HepG2 (cell line): ENCODE measurements around the gene JAZF1. TPM values are rescaled to one million over a fixed set of nuclear protein-coding genes. Genes with fewer than 3 reads are reported as not detected.
A peak's percentile ranks its signal among the peaks of the same experiment; 100 is the strongest.

Experiments used
- ATAC-seq: fragments of 200-7000 bp; cut with Tn5 transposase; 3 replicates; pipeline ENCODE4 v1.9.1; 2020; ENCODE audit warnings: mild to moderate bottlenecking, moderate library complexity
- BruUV-seq: library from RNA; stranded (reverse); fragments of 400-500 nt; replicated peaks from 2 replicates; lab custom pipeline; 2021; lab: Mats Ljungman, UMichigan
- CTCF ChIA-PET: fragments of 300-600 bp; formaldehyde crosslinking; extraction: SDS; loops from one replicate; lab custom pipeline; 2021; ENCODE audit warnings: low total read pairs, inconsistent platforms, low intra/inter-chr PET ratio; lab: Yijun Ruan, JAX
- POLR2A ChIA-PET: fragments of 350-600 bp; sonication (Branson Sonifier 250); formaldehyde crosslinking; loops from one replicate; lab custom pipeline; 2020; ENCODE audit warnings: antibody characterized with exemption, inconsistent platforms; lab: Yijun Ruan, JAX
- DNase-seq: peaks from one replicate; pipeline ENCODE4 v3.0.0-alpha.2; 2015; ENCODE audit warnings: low spot score
- FAIRE-seq: peaks from 3 replicates; lab custom pipeline; 2011; peaks lifted over from hg19 to GRCh38; lab: Jason Lieb, UNC
- H2AFZ ChIP-seq: one replicate; pipeline ENCODE4 v1.6.1; 2011; ENCODE audit warnings: low read length, inconsistent platforms
- H3K27ac ChIP-seq: fragments of 300-600 bp; 3 replicates; pipeline ENCODE4 v1.8.0; 2011; ENCODE audit warnings: mixed run types, mild to moderate bottlenecking, mixed read lengths, low read length, inconsistent platforms; ENCODE audit not compliant: insufficient read depth; ENCODE audit errors: extremely low read length
- H3K27me3 ChIP-seq, 2 experiments: fragments of 200-600 bp in 1 of 2; 2 replicates in 1 of 2; 3 replicates in 1 of 2; pipeline versions ENCODE4 v1.6.0 to v1.8.0; 2011; ENCODE audit warnings: low read length in 2 of 2, mild to moderate bottlenecking in 2 of 2, moderate library complexity in 2 of 2, inconsistent platforms in 1 of 2; ENCODE audit not compliant: insufficient read depth in 2 of 2, control insufficient read depth in 1 of 2
- H3K36me3 ChIP-seq, 2 experiments: fragments of 200-600 bp in 1 of 2; replicated peaks in 1 of 2; 2 replicates in 1 of 2; 3 replicates in 1 of 2; pipeline versions ENCODE4 v1.5.1 to v1.8.0; 2011; ENCODE audit warnings: low read length in 2 of 2, inconsistent platforms in 1 of 2; ENCODE audit not compliant: insufficient read depth in 2 of 2, control insufficient read depth in 1 of 2
- H3K4me1 ChIP-seq: 2 replicates; pipeline ENCODE4 v1.5.1; 2012; ENCODE audit warnings: low read length, inconsistent platforms; ENCODE audit not compliant: insufficient read depth
- H3K4me2 ChIP-seq: 2 replicates; pipeline ENCODE4 v1.6.0; 2011; ENCODE audit warnings: low read depth, low read length, inconsistent platforms
- H3K4me3 ChIP-seq, 3 experiments: fragments of 200-600 bp in 1 of 3; sonication (generic), shearing (Covaris generic) in 1 of 3; replicated peaks in 1 of 3; 2 replicates each; pipeline ENCODE4 v1.5.1; 2011 to 2016; ENCODE audit warnings: low read length in 3 of 3, inconsistent platforms in 2 of 3, low read depth in 2 of 3, mild to moderate bottlenecking in 2 of 3, control low read depth in 1 of 3, mixed read lengths in 1 of 3; ENCODE audit not compliant: insufficient read depth in 1 of 3
- H3K79me2 ChIP-seq: one replicate; pipeline ENCODE4 v1.6.1; 2011; ENCODE audit warnings: low read length, inconsistent platforms; ENCODE audit not compliant: insufficient read depth
- H3K9ac ChIP-seq: 2 replicates; pipeline ENCODE4 v1.6.0; 2011; ENCODE audit warnings: mild to moderate bottlenecking, low read depth, low read length, inconsistent platforms; ENCODE audit not compliant: insufficient read depth
- H3K9me3 ChIP-seq: 2 replicates; pipeline ENCODE4 v1.5.1; 2012; ENCODE audit warnings: mild to moderate bottlenecking, low read length
- H4K20me1 ChIP-seq: 2 replicates; pipeline ENCODE4 v1.6.0; 2011; ENCODE audit warnings: inconsistent platforms, mild to moderate bottlenecking, low read length, moderate library complexity; ENCODE audit not compliant: insufficient read depth
- MAFF ChIP-seq: IDR thresholded peaks from 2 replicates; pipeline ENCODE4 v1.6.1; 2011; ENCODE audit warnings: low read depth, low read length, improper control_type of control experiment
- MAFK ChIP-seq, 2 experiments: IDR thresholded peaks in 1 of 2; conservative IDR thresholded peaks in 1 of 2; 2 replicates each; pipeline ENCODE4 v1.6.1; 2011; ENCODE audit warnings: improper control_type of control experiment in 2 of 2, low read length in 2 of 2
- SNAPC2 ChIP-seq: sonication (generic); formaldehyde crosslinking; IDR thresholded peaks from 2 replicates; pipeline ENCODE4 v1.8.1; 2022; ENCODE audit warnings: mild to moderate bottlenecking, missing genetic modification reagents
- SRY ChIP-seq: sonication (generic); formaldehyde crosslinking; IDR thresholded peaks from 2 replicates; pipeline ENCODE4 v1.8.0; 2022; ENCODE audit warnings: mild to moderate bottlenecking, missing genetic modification reagents
- TBP ChIP-seq: sonication (generic); formaldehyde crosslinking; IDR thresholded peaks from 2 replicates; pipeline ENCODE4 v1.5.0; 2020; ENCODE audit warnings: missing genetic modification reagents
- WGBS: methylation state at CpG from one replicate; pipeline ENCODE4 v1.1.6; 2017; ENCODE audit warnings: low lambda C conversion rate; 5-methylcytosine and 5-hydroxymethylcytosine counted together
- in situ Hi-C: cut with HindIII; loops from 2 replicates; pipeline ENCODE4 v1.10.0; 2017; ENCODE audit warnings: low pct_unique_long_range_greater_than_20kb; ENCODE audit not compliant: extremely low pct_ligation_motif_present
- intact Hi-C: fragments of 100-400 bp; cut with micrococcal nuclease; formaldehyde crosslinking; loops from one replicate; pipeline ENCODE4 v1.10.0; 2022; ENCODE audit not compliant: unreplicated experiment
- polyA plus RNA-seq, 8 experiments: library from polyadenylated mRNA; depleted of rRNA in 3 of 8; stranded (reverse) in 7 of 8; unstranded in 1 of 8; fragments of >200 nt; fragmentation: Illumina TruSeq in 4 of 8; extraction: Trizol in 4 of 8; gene quantifications; 2 replicates each; pipeline versions ENCODE4 v1.2.1 to v1.2.3, GENCODE V29; 2011 to 2016; ENCODE audit warnings: low read depth in 4 of 8, missing spikeins in 1 of 8, mixed read lengths in 1 of 8; ENCODE audit not compliant: insufficient read depth in 1 of 8
- total RNA-seq, 5 experiments: library from RNA; depleted of rRNA; stranded (reverse); fragments of >200 nt; fragmentation: Illumina TruSeq; extraction: Trizol; gene quantifications; 2 replicates each; pipeline ENCODE4 v1.2.3, GENCODE V29; 2016; ENCODE audit warnings: low read depth in 1 of 5

The JAZF1 gene
- total and polyA plus RNA-seq, 2 of the 13 experiments (the other 11 are each of a cell fraction or from before 2014, with no cell fraction given): not detected

DNA sequence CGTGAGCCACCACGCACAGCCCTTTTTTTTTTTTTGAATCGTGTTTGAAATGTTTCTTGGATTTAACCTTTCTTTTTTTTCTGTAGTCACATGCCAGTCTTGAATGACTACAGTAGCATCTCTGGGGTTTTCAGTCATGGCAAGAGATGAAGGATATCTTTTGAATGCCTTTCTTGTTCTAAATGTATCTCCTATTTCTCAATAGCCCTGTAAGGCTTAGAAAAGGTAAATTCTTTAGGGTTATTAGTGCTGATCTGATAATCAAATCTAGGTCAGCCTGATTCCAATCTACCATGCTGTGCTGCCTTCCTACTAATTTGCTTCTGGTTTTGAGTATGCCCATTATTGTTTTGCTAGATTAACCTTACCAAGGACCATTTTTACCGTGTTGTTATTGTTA lies 370.4 kb downstream of the JAZF1 start:
- Histone ChIP-seq H3K27ac (no peak overlapping the region), H3K4me3 (no peak overlapping the region), H3K9ac (no peak overlapping the region), H3K27me3 (no peaks in the 10 kb centered on the region), H3K4me2 (no peak overlapping the region), H4K20me1 (no peaks in the 10 kb centered on the region), H3K9me3 (no peaks in the 10 kb centered on the region), H3K79me2 (no peaks in the 10 kb centered on the region), H3K4me1 (no peaks in the 10 kb centered on the region), H2AFZ (no peak overlapping the region), H3K36me3 (peaks cover 0 to 7% of the 10 kb centered on the region in 2 experiments; a peak in 2 of 5 replicates)
- DNase-seq (no peak), ATAC-seq (no peak), FAIRE-seq (no peak)
- CTCF ChIA-PET: no interaction called here
- POLR2A ChIA-PET: no interaction called here
- no TSS peak for BruUV-seq
- WGBS: 97% methylated on average over 4 of the region's 4 CpGs
- in situ Hi-C loops: no loop called here
- TF ChIP-seq SRY (no peak), SNAPC2 (CRISPR knock-in tag) (no peak)
- intact Hi-C loops: no loop called here

DNA sequence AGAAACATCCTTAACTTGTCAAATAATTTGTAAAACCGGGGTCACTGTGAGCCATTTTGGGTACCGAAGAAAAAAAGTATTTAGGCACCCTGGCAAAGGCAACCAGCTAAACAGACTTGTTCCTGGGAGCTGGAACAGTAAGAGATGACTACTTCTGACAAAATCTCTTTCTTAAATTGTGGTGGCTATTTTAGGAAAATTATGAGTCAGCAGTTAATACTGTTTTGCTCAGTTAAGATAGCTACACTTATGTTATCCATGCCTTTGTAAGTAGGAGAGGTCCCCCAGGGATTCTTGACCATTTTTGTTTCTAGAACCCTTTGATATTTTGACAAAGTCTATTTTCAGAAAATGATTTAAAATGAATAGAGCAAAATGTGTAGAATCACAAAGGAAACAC lies 372.0 kb downstream of the JAZF1 start:
- no peak for FAIRE-seq

More for the DNA sequence above, 372.0 kb downstream of the JAZF1 start:
- BruUV-seq: no TSS peak
- no peaks in the 10 kb centered on the region for H3K79me2 ChIP-seq
- DNase-seq: no peak
- H3K4me1 ChIP-seq: no peaks in the 10 kb centered on the region
- POLR2A ChIA-PET: no interaction called here
- peak; percentile 66 to 85 for TF ChIP-seq MAFK (conservative IDR thresholded peaks at IDR 0.05 in 1 of 2, IDR thresholded peaks at IDR 0.05 in 1 of 2; ENCODE audit: low read length in 2 of 2)
- TF ChIP-seq TBP (CRISPR knock-in tag): no peak
- peak; percentile 66; the same call in 1 of the 2 replicates for TF ChIP-seq MAFF
- TF ChIP-seq, all 625 proteins: peak for 2
- Histone ChIP-seq H3K4me2 (no peak overlapping the region), H3K36me3 (peaks cover 0 to 7% of the 10 kb centered on the region in 2 experiments; a peak in 2 of 5 replicates), H3K27me3 (no peaks in the 10 kb centered on the region), H2AFZ (no peak overlapping the region), H3K4me3 (no peak overlapping the region), H4K20me1 (no peaks in the 10 kb centered on the region), H3K9me3 (no peaks in the 10 kb centered on the region), H3K9ac (no peak overlapping the region), H3K27ac (no peak overlapping the region)
- in situ Hi-C loops: no loop called here
- WGBS: 97% methylated on average over 2 of the region's 2 CpGs
- ATAC-seq: no peak
- CTCF ChIA-PET: no interaction called here
- intact Hi-C loops: no loop called here
